ENCODE measurements around the gene ABCC2.

- TF ChIP-seq POLR2A (IDR thresholded peaks at IDR 0.05) (no peak), CTCF (IDR thresholded peaks at IDR 0.05) (no peak), POLR2AphosphoS5 (IDR thresholded peaks at IDR 0.05) (peak in 2 of 4 donors; percentile 9 to 33)
Measured at GRCh38 chr10:99775850-99776249, 6.6 kb upstream of the ABCC2 start.
